Renal cortical epithelial cell (primary cell): ENCODE results near the gene MAPK11. TPM values are rescaled to one million over a fixed set of nuclear protein-coding genes. Genes with fewer than 3 reads are reported as not detected.
"Not testable (repeated sequence)": the region's sequence is repeated elsewhere in the genome, so short reads cannot be mapped to it uniquely, and the experiment has no call there.

Experiments used
- DNase-seq: peaks from one replicate; pipeline ENCODE4 v3.0.0-alpha.2; 2011; ENCODE audit warnings: low read depth
- total RNA-seq: library from RNA; depleted of rRNA; stranded (reverse); fragments of >200 nt; gene quantifications from 2 replicates; pipeline ENCODE4 v1.2.3, GENCODE V29; 2014

MAPK11 gene
- total RNA-seq, 1 donor from 2014 or later, result 9.9 TPM

GRCh38 chr22:50277761-50278160 lies 7.6 kb upstream of the MAPK11 start:
- no peak for DNase-seq

DNA sequence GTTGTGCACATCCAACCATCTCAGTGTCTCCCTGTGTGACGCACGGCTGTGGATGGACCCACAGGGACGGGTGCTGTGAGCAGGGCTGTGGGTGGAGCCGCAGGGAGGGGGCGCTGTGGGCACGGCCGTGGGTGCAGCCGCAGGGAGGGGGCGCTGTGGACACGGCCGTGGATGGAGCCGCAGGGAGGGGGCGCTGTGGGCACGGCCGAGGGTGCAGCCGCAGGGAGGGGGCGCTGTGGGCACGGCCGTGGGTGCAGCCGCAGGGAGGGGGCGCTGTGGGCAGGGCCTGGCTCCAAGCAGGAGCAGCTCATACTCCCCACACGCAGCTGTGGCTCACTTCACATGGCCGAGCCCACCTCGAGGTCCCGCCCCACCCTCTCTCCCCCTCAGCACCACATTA lies 6.0 kb upstream of the MAPK11 start:
- DNase-seq, result peak; percentile 16

- no peak for DNase-seq
Measured at GRCh38 chr22:50275181-50276055, 5.2 kb upstream of the MAPK11 start.

DNA sequence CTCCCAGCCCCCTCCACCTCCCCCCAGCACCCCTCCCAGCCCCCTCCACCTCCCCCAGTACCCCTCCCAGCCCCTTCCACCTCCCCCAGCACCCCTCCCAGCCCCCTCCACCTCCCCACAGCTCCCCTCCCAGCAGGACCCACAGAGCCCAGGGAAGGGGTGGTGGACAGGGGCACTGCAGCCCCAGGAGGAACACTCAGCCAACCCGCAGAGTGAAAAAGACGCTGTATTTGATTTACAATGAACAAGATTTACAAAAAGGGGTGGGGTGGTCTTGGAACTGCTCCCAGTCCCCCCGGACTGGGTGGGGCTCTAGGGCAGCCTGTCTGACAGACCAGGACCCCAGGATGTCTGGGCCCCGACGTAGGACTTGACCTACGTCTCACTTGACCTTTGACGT lies 4.6 kb upstream of the MAPK11 start:
- DNase-seq, result no peak

DNA sequence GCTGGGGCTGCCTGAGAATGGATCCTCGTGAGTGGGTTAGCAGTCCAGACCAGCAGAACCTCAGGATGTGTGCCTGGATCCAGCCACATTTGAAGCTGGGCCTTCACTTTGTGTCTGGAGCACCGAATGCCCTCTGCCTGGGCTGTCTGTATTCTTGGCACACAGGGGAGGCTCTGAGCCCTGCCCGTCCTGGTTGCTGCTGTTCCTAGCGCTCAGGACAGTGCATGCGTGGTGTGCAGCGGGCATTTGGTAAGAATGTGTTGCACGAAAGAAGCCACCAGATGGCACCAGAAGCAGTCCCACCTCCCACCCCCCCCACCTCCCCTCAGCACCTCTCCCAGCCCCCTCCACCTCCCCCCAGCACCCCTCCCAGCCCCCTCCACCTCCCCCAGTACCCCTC lies 4.1 kb upstream of the MAPK11 start:
- DNase-seq, result peak; percentile 45

DNA sequence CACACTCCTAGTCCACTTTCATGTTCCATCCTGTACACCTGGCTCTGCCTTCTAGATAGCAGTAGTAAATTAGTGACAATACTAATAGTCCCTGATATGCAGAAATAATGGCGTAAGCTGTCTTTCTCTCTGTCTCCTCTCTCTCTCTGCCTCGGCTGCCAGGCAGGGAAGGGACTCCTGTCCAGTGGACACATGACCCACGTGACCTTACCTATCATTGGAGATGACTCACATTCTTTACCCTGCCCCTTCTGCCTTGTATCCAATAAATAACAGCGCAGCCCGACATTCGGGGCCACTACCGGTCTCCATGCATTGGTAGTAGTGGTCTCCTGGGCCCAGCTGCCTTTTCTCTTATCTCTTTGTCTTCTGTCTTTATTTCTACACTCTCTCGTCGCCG lies 3.6 kb upstream of the MAPK11 start:
- DNase-seq, result not testable (repeated sequence)

DNA sequence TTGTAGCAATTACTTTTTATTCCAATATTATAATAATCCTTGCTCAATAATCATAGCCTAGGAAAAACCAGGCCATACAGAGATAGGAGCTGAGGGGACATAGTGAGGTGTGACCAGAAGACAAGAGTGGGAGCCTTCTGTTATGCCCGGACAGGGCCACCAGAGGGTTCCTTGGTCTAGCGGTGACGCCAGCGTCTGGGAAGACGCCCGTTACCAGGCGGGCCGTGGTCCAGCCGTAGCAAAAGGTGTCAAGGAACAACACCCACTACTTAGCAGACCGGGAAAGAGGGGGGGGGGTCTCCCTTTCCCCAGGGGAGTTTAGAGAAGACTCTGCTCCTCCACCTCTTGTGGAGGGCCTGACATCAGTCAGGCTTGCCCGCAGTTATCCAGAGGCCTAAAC lies 3.2 kb upstream of the MAPK11 start:
- DNase-seq, result not testable (repeated sequence)

DNA sequence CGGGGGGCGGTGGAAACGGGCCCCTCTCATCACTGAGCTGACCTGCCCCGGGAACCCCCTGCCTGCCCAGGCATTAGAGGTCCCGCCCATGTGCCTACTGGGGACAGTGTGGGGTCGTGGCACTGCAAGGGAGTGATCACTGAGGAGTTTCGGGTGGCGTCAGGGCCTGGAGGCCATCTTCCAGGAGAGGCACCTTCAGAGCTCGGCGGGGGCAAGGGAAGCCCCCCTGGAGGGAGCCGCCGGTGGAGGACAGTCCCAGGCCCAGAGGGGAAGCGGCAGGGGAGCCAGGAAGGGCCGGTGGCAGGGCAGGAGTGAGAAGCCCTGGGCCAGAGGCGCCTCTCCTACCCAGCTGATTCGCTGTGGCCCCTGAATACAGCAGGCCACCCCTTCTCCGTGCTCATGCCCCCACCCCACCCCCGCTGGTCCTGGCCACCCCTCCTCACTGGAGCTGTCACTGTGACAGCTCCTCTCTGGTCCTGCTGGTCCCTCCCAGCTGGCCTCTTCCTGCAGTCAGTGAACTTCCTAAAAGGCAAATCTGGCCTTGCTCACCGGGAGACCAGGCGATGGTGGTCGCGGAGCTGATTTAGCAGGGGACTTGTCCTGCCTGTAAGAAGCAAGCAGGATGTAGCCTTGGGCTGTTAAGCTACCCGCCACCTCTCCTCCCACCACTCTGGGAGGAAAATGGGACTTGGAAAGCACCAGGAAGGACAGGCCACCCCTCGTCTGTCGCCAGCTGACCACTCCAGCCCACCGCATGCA lies 2.0 kb upstream of the MAPK11 start:
- no peak for DNase-seq

DNA sequence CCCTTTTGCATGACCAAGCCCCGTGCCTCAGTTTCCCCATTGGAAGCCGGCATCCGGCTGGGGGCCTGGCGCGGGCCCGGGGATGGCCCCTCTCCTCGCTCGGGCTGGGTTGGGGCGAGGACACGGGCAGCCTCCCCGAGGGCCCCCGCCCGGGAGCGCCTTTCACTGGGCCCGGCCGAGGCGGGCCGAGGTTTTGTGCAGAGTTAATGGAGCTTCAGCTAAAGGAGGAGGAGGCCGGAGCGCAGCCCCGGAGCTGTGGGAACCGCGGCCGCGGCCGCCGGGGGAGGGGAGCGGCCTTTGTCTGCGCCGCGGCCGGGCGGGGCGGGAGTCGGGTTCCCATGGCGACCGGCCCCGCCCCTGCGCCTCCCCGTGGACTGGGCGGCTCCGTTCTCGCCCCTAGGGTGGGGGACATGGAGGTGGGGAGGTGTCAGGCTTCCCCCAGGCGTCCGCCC lies 1.4 kb upstream of the MAPK11 start:
- peak; percentile 15 for DNase-seq

DNA sequence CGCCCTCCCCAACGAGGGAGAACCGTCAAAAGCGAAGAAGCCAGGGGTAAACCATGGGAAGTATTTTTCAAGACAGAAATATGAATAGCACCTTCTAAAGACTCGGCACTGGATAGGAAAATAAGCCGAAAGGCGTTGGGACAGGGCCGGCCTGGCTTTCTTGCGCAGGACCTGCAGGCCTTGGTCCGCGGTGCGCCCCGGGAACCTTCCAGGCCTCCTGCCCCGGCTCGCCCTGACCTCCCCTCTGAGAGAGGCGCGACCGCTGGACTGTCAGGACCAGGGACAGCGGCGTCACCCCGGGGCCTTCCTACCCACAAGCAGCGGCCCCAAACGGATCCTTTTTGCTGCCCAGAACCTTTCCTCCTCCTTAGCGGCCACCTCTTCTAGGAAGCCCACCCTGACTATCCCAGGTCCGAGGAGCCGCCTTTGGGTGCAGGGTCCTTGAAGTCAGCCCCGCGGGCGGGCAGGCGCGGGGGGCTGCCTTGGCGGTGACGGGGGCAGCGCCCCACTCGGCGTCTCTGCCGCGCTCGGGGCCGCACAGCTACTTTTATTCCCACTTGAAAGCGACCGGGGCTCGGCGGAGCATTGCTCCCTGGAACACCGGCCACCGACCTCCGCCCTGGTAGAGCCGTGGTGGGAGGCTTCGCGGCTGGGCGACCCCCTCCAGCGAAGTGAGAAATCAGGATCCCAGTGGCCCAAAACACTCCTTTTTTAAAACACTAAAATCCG lies 650 bp upstream of the MAPK11 start:
- peak; percentile 34 for DNase-seq

GRCh38 chr22:50269573-50269969 lies 609 bp downstream of the MAPK11 start:
- no peak for DNase-seq

GRCh38 chr22:50268655-50269113 lies 1.5 kb downstream of the MAPK11 start:
- DNase-seq, result no peak

DNA sequence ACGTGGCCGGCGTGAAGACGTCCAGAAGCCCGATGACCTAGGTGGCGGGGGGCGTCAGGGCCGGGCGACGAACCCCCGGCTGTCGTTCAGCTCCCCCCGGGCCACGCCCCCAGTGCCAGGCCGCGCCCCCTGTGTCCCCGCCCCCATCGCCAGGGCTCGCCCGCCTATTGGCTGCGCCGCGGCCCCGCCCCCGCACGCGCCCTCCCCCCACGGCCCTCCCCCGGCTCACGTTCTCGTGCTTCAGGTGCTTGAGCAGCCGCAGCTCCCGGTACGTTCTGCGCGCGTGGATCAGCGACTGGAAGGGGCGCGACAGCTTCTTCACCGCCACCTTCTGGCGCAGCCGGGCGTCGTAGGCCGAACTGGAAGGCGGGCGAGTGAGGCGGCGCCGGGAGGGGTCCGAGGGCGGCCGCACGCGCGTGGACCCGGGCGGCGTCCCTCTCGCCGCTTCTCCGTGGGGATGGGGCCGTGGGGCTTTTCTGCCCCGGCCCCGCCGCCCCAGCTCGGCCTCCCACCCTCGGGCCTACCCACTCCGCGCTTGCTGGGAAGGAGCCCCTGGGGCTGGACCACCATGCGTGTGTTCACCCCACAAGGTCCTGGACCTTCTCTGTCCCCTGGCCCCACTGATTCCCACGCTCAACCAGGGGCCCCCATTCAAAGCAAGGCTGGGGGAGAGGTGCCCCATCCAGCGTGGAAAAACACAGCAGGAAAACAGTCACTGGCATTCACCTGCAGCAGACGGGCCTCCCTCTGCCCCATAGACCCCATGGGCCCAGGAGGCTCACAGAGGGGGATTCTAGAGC lies 2.4 kb downstream of the MAPK11 start:
- DNase-seq, result peak; percentile 27

GRCh38 chr22:50266994-50267393 lies 3.2 kb downstream of the MAPK11 start:
- no peak for DNase-seq

- no peak for DNase-seq
Measured at GRCh38 chr22:50264946-50265669, 5.1 kb downstream of the MAPK11 start.

GRCh38 chr22:50264104-50264745 lies 6.0 kb downstream of the MAPK11 start:
- DNase-seq, result no peak

DNA sequence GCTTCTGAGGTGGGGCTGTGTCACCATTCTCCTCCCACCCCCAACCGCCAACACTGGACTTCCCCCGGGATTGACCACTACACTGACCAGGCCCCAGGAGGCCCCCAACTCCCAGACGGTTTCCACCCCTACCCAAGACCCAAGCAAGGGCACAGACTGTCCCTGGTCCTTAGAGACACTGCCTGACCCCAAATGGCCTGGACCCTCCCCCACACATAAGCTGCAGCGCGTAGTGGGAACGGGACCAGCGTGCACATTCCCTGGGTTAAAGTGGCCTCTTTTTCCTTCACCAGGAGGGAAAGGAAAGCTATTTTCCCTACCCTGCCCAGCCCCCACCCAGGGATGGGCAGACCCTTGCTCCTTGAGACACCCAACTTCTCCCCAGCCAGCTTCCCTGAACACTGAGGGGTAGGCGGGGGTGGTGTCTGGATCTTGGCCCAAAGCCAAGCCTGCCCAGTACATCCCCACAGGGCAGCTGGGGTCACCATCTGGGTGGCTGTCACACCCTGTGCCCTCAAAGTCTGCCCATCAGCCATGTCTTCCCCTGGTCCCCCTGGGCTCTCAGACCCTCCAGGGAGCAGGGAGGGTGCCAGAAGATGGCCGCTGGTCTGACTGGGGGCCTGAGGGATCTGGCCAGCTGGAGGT lies 7.1 kb downstream of the MAPK11 start:
- DNase-seq, result no peak

DNA sequence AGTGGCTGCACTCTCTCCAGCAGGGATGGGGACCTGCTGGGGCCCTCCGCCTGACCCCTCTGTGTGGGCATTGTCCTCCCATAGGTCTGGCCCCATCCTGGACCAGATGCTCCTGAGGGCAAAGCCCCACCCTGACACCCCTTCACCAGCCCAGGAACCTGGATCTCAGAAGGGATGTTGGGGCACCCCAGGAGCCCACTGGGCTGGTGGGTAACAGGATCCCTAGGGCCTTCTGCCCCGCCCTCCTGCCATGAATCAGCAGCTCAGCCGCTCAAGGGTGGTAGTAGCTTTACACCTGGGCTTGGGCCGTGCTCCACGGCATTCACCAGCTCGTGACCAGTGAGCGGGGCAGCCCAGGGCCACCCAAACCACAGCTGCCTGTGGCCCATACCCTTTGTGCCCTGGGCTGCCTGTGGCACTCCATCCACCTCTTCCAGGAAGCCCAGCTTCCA lies 7.7 kb downstream of the MAPK11 start:
- peak; percentile 11 for DNase-seq

GRCh38 chr22:50261615-50262459 lies 8.3 kb downstream of the MAPK11 start, which contains the start of gene MAPK12:
MAPK12 (minus strand) TSS chr22:50261683; CDS start chr22:50261509, 174 bp downstream.
- no peak for DNase-seq
